ENCODE results near the gene SPON2. TPM values are rescaled to one million over a fixed set of nuclear protein-coding genes. Genes with fewer than 3 reads are reported as not detected.

The SPON2 gene
- total and polyA plus RNA-seq, 2 of the 4 experiments (the other 2 are of a cell fraction): 21.1 to 177 TPM

- intact Hi-C loops (cut with micrococcal nuclease): no loop called here
- POLR2A ChIA-PET (ENCODE audit: unreplicated experiment): no interaction called here
- Histone ChIP-seq H3K14ac (replicated peaks; ENCODE audit: low read depth, low read length) (no peak overlapping the region), H2AK5ac (ENCODE audit: low read depth, low read length) (no peak overlapping the region), H4K8ac (ENCODE audit: low read depth in 2 of 2, low read length in 2 of 2) (no peak overlapping the region), H3K27ac (ENCODE audit: insufficient read depth, low read length) (no peak overlapping the region), H2AK9ac (replicated peaks; ENCODE audit: low read depth, low read length, poor library complexity) (no peak overlapping the region), H3K4me1 (ENCODE audit: control insufficient read depth, insufficient read depth, low read length) (peaks cover 1% of the 10 kb centered on the region; the same call in 1 of the 2 replicates), H3K56ac (ENCODE audit: extremely low read depth, insufficient read depth, low read length) (no peak overlapping the region), H2BK120ac (ENCODE audit: low read depth, low read length) (no peak overlapping the region), H3K36me3 (ENCODE audit: control insufficient read depth, insufficient read depth, low read length) (no peaks in the 10 kb centered on the region), H2BK5ac (ENCODE audit: low read depth, low read length, poor library complexity, severe bottlenecking) (no peak overlapping the region), H2BK15ac (ENCODE audit: low read depth, low read length) (no peak overlapping the region), H3K23ac (ENCODE audit: low read depth, low read length) (no peak overlapping the region), H4K91ac (ENCODE audit: insufficient read depth, low read depth, low read length) (no peak overlapping the region), H3K9ac (ENCODE audit: low read depth, low read length) (no peak overlapping the region), H3K9me3 (ENCODE audit: control insufficient read depth, insufficient read depth, low read length) (peaks cover 8% of the 10 kb centered on the region; the same call in 1 of the 2 replicates), H3K27me3 (ENCODE audit: control insufficient read depth, insufficient read depth, low read length) (peaks cover 58% of the 10 kb centered on the region), H2BK20ac (ENCODE audit: low read depth, low read length) (no peak overlapping the region), H3K4ac (ENCODE audit: low read depth, low read length) (no peak overlapping the region), H2AFZ (replicated peaks; ENCODE audit: low read length, poor library complexity) (no peak overlapping the region), H3K4me3 (ENCODE audit: insufficient read depth, low read depth, low read length) (no peak overlapping the region), H4K5ac (ENCODE audit: low read depth, low read length) (no peak overlapping the region), H4K20me1 (ENCODE audit: insufficient read depth, low read length) (no peaks in the 10 kb centered on the region; the same call in 1 of the 2 replicates), H3K79me1 (ENCODE audit: low read depth in 1 of 2, low read length in 2 of 2) (no peaks in the 10 kb centered on the region), H3K4me2 (ENCODE audit: low read depth, low read length) (no peak overlapping the region), H3K9me1 (ENCODE audit: insufficient read depth, low read length) (peaks cover 3% of the 10 kb centered on the region; the same call in 1 of the 2 replicates), H3K18ac (ENCODE audit: low read depth, low read length) (no peak overlapping the region)
- dilution Hi-C loops (cut with HindIII; ENCODE audit: low sequenced_read_pairs, unreplicated experiment): no loop called here
- CTCF ChIA-PET: no interaction called here
- no peak for DNase-seq
- WGBS, 2 experiments (ENCODE audit: extremely low coverage in 2 of 2, insufficient read length in 1 of 2): 60% methylated on average over 1 of the region's 6 CpGs; no CpG with 5 or more reads in 1 of the 2 experiments
- TF ChIP-seq MXI1 (IDR thresholded peaks at IDR 0.05; ENCODE audit: borderline replicate concordance, low read depth, low read length) (no peak), ELK1 (IDR thresholded peaks at IDR 0.05; ENCODE audit: borderline replicate concordance, low read depth, low read length) (no peak), CHD1 (IDR thresholded peaks at IDR 0.05; ENCODE audit: low read depth, low read length) (no peak), POLR2A (IDR thresholded peaks at IDR 0.05; ENCODE audit: low read depth, low read length) (no peak), RCOR1 (IDR thresholded peaks at IDR 0.05; ENCODE audit: insufficient replicate concordance, low read length) (no peak), CEBPB (IDR thresholded peaks at IDR 0.05; ENCODE audit: low read depth, low read length) (no peak)
- in situ Hi-C loops (cut with MboI; ENCODE audit: low sequenced_read_pairs): loop anchor here (25.0 kb wide), 1 partner anchor 486 kb away; no protein-coding TSS in a partner anchor
- no TSS peak for BruUV-seq (replicated peaks)
- no peak for ATAC-seq (ENCODE audit: low read depth)
These were observed 20.8 kb downstream of the SPON2 start for GRCh38 chr4:1151541-1151940.

Measured in IMR-90 (cell line).